ENCODE data around the gene TMEM236. TPM values are rescaled to one million over a fixed set of nuclear protein-coding genes. Genes with fewer than 3 reads are reported as not detected.
"Not testable (repeated sequence)": the region's sequence is repeated elsewhere in the genome, so short reads cannot be mapped to it uniquely, and the experiment has no call there.

The TMEM236 gene, protein sequence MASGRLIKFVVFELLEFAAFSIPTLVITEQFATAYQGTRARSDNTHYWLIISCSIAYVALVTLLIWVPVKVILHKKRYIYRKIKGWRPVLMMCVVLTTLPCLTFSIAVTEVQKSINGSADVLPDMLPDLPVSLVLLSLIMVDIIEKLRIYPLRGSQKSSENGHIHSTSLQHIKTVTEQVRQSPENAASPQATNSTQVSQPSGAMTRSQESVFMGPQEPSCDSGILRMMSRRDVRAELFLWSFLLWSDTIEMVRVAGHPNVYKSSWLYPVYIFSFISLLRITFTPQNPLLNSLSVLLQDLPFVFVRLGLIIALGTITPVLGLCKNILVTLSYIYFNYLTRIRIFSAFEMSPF
- total RNA-seq, result under 1 TPM; 0.06 to 0.12 TPM

GRCh38 chr10:17751781-17752445, at the start of gene TMEM236:
Gene TMEM236 (plus strand): TSS chr10:17752201. CDS start chr10:17752296, 95 bp downstream.
- no peak for DNase-seq
- H3K27me3 Mint-ChIP-seq, result no peaks in the 10 kb centered on the region
- H3K36me3 Mint-ChIP-seq, result no peaks in the 10 kb centered on the region
- no peak for ATAC-seq
- H3K27ac Mint-ChIP-seq, result no peak within 1 kb of the TSS
- H3K4me1 Mint-ChIP-seq, result peaks cover 8% of the 10 kb centered on the region
- CTCF ChIA-PET, result no interaction called here
- H3K4me3 Mint-ChIP-seq, result no peak within 1 kb of the TSS
- no peaks in the 10 kb centered on the region for H3K9me3 Mint-ChIP-seq (ENCODE audit: low read depth)

DNA sequence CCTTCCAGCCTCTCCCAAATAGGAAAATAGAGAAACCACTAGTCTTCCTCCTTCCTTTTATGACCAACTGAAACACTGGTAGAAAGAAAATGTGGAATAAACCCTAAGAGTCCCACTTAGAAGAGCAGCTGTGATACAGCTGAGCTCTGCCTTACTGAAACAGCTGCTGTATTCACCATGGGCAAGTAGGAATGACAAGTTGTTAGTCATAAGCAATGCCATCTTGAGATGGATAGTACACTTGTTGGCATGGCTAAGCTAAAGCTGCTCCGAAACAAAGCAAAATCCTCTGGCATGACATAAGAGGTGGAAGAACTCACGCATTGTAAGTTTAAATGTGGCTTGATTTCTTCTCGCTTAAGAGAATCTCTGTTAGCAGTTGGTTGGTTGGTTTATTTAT, 48.3 kb upstream of the TMEM236 start:
- Mint-ChIP-seq H3K4me3 (no peak overlapping the region), H3K27ac (no peak overlapping the region), H3K27me3 (no peaks in the 10 kb centered on the region), H3K9me3 (ENCODE audit: low read depth) (no peaks in the 10 kb centered on the region), H3K4me1 (no peaks in the 10 kb centered on the region), H3K36me3 (peaks cover 27% of the 10 kb centered on the region)
- CTCF ChIA-PET, result interaction anchor here (0.6 to 1.0 kb wide), 2 partner anchors 32 to 906 kb away, joined by 3 read pairs; no protein-coding TSS in a partner anchor
- ATAC-seq (no peak), DNase-seq (no peak)

GRCh38 chr10:17708821-17709220, 43.2 kb upstream of the TMEM236 start:
- ATAC-seq (no peak), DNase-seq (no peak)
- CTCF ChIA-PET, result no interaction called here
- Mint-ChIP-seq H3K27me3 (no peaks in the 10 kb centered on the region), H3K27ac (no peak overlapping the region), H3K36me3 (peaks cover 22% of the 10 kb centered on the region), H3K4me3 (no peak overlapping the region), H3K9me3 (ENCODE audit: low read depth) (no peaks in the 10 kb centered on the region), H3K4me1 (no peaks in the 10 kb centered on the region)

GRCh38 chr10:17709492-17709891, 42.5 kb upstream of the TMEM236 start:
- Mint-ChIP-seq H3K4me1 (no peaks in the 10 kb centered on the region), H3K36me3 (peaks cover 25% of the 10 kb centered on the region), H3K27ac (no peak overlapping the region), H3K4me3 (no peak overlapping the region), H3K27me3 (no peaks in the 10 kb centered on the region), H3K9me3 (ENCODE audit: low read depth) (no peaks in the 10 kb centered on the region)
- CTCF ChIA-PET, result no interaction called here
- DNase-seq (no peak), ATAC-seq (no peak)

DNA sequence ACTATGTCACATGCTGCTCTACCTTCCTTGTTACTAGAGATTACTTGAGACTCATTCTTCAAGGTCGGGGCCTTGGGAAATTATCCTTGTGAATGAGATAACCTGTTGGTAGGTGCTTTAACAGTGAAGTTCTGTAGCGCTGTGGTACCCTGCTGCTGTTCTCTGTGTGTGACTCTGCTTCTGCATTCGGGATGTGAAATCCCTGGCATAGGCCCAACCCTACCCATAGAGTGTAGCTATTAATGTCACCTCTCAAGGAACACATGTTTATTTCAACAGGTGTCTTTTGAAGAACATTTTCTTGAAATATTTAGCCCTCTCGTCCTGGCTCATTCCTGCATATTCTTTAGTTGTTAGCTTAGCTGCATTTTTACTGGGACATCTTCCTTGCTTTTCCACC, 41.8 kb upstream of the TMEM236 start:
- Mint-ChIP-seq H3K9me3 (ENCODE audit: low read depth) (no peaks in the 10 kb centered on the region), H3K36me3 (peaks cover 30% of the 10 kb centered on the region), H3K4me3 (no peak overlapping the region), H3K4me1 (no peaks in the 10 kb centered on the region), H3K27me3 (no peaks in the 10 kb centered on the region), H3K27ac (no peak overlapping the region)
- DNase-seq (no peak), ATAC-seq (no peak)
- CTCF ChIA-PET, result no interaction called here

GRCh38 chr10:17712053-17712452, 39.9 kb upstream of the TMEM236 start:
- no peak for ATAC-seq

GRCh38 chr10:17712717-17713471, 39.1 kb upstream of the TMEM236 start:
- Mint-ChIP-seq H3K4me1 (no peaks in the 10 kb centered on the region), H3K27ac (no peak overlapping the region), H3K9me3 (ENCODE audit: low read depth) (peaks cover 3% of the 10 kb centered on the region), H3K36me3 (peaks cover 38% of the 10 kb centered on the region), H3K4me3 (no peak overlapping the region), H3K27me3 (no peaks in the 10 kb centered on the region)
- CTCF ChIA-PET, result no interaction called here
- no peak for DNase-seq
- no peak for ATAC-seq

More at GRCh38 chr10:17712053-17712452, 39.9 kb upstream of the TMEM236 start:
- no peaks in the 10 kb centered on the region for H3K4me1 Mint-ChIP-seq
- DNase-seq, result no peak
- no peaks in the 10 kb centered on the region for H3K9me3 Mint-ChIP-seq (ENCODE audit: low read depth)
- no peaks in the 10 kb centered on the region for H3K27me3 Mint-ChIP-seq
- CTCF ChIA-PET, result no interaction called here
- H3K27ac Mint-ChIP-seq, result no peak overlapping the region
- peaks cover 36% of the 10 kb centered on the region for H3K36me3 Mint-ChIP-seq
- H3K4me3 Mint-ChIP-seq, result no peak overlapping the region

GRCh38 chr10:17713758-17714157, 38.2 kb upstream of the TMEM236 start:
- Mint-ChIP-seq H3K27ac (no peak overlapping the region), H3K4me3 (no peak overlapping the region), H3K9me3 (ENCODE audit: low read depth) (peaks cover 3% of the 10 kb centered on the region), H3K27me3 (no peaks in the 10 kb centered on the region), H3K36me3 (peaks cover 40% of the 10 kb centered on the region), H3K4me1 (no peaks in the 10 kb centered on the region)
- ATAC-seq, result no peak
- DNase-seq, result no peak
- CTCF ChIA-PET, result no interaction called here

DNA sequence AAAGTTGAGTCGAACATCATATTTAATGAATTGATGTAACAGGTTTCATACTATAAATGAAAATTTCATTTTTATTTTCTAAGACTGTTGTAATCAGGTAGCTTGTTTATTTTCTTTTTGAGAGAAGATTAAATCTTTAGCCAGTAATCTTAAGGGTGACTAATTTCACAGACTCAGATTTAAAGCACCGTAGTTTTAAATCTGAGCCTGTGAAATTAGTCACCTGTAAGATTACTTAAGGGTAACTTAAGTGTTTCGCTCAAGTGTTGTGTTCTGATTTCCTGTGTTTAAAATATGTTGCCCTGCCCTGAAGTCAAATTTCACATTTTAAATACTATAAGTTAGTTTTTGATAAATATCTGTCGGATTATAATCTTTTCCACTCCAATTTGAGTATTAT, 35.8 kb upstream of the TMEM236 start:
- ATAC-seq (no peak), DNase-seq (no peak)
- Mint-ChIP-seq H3K4me3 (no peak overlapping the region), H3K9me3 (ENCODE audit: low read depth) (peaks cover 3% of the 10 kb centered on the region), H3K27me3 (no peaks in the 10 kb centered on the region), H3K4me1 (no peaks in the 10 kb centered on the region), H3K36me3 (peaks cover 45% of the 10 kb centered on the region), H3K27ac (no peak overlapping the region)
- CTCF ChIA-PET, result no interaction called here

GRCh38 chr10:17722317-17723014, 29.5 kb upstream of the TMEM236 start:
- H3K9me3 Mint-ChIP-seq (ENCODE audit: low read depth); H3K4me1 Mint-ChIP-seq; DNase-seq; ATAC-seq; H3K4me3 Mint-ChIP-seq; CTCF ChIA-PET; H3K27me3 Mint-ChIP-seq; H3K27ac Mint-ChIP-seq: not testable (repeated sequence)
- H3K36me3 Mint-ChIP-seq, result peaks cover 33% of the 10 kb centered on the region

DNA sequence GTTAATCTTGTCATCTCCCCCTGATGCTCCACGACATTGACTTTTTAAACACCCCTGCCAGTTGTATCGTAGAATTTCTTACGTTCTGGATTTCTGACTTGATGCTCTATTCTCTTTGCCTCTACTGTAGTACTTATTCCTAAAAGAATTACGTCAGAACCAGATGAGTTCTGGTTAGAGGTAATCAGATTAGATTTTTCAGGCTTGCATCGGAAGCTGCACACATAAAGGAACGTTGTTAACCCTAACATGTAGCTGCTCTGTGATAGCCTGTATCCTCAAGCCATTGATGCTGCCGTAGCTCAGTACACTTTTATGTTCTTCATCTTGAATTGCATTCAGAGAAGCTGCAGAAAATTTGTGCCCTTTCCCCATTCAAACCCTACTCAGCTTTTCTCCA, 26.3 kb upstream of the TMEM236 start:
- ATAC-seq, result no peak
- Mint-ChIP-seq H3K27ac (no peak overlapping the region), H3K27me3 (no peaks in the 10 kb centered on the region), H3K4me3 (no peak overlapping the region), H3K9me3 (ENCODE audit: low read depth) (no peaks in the 10 kb centered on the region), H3K4me1 (no peaks in the 10 kb centered on the region), H3K36me3 (peaks cover 19% of the 10 kb centered on the region)
- DNase-seq, result no peak
- CTCF ChIA-PET, result no interaction called here

DNA sequence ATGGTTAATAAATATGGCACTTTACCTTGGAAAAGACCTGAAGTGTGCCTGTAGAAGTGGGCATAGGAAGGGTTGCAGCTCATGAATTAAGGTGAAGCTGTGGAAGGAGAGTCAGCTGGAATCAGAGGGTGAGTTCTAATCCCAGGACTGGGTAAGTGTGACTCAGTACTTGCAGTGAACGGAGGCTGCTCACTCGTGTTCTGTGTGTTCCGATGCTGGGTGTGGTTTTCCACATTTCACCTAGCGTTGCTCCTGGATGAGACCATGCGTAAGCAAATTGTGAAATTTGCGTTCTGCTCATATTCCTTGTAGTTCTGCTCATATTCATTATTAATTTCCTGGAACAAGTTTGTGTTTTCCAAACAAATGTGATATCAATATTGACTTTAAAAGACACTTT, 22.4 kb upstream of the TMEM236 start:
- ATAC-seq, result no peak
- H3K4me1 Mint-ChIP-seq, result no peaks in the 10 kb centered on the region
- H3K36me3 Mint-ChIP-seq, result no peaks in the 10 kb centered on the region
- H3K27ac Mint-ChIP-seq, result no peak overlapping the region
- no peaks in the 10 kb centered on the region for H3K9me3 Mint-ChIP-seq (ENCODE audit: low read depth)
- no peak overlapping the region for H3K4me3 Mint-ChIP-seq
- no peak for DNase-seq
- no peaks in the 10 kb centered on the region for H3K27me3 Mint-ChIP-seq
- CTCF ChIA-PET, result no interaction called here

DNA sequence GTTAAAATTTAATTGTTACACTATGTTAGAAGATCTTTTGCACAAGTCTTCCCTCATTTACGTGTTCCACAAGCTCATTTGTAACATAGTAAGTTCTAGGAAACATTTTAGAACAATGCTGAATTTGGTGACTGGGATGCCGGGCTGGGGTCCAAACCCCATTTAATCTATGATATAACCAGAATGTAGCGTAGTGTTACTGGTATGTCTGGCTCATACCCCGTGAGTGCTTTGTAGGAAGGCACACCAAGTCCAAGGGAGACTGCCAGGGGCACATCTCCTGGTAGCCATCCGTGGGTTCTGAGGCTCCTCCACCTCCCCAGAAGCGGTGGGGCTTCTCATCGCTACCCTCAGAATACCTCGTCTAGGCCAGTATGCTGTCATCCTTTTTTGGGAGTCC, 21.3 kb upstream of the TMEM236 start:
- Mint-ChIP-seq H3K36me3 (no peaks in the 10 kb centered on the region), H3K27ac (no peak overlapping the region), H3K4me1 (no peaks in the 10 kb centered on the region), H3K27me3 (no peaks in the 10 kb centered on the region), H3K4me3 (no peak overlapping the region), H3K9me3 (ENCODE audit: low read depth) (no peaks in the 10 kb centered on the region)
- DNase-seq (no peak), ATAC-seq (no peak)
- CTCF ChIA-PET, result interaction anchor here (1.2 kb wide), 1 partner anchor 54 kb away, joined by 3 read pairs; no protein-coding TSS in a partner anchor
